ENCODE results near the gene ERICH4.
A peak's percentile ranks its signal among the peaks of the same experiment; 100 is the strongest.
"Not testable (repeated sequence)": the region's sequence is repeated elsewhere in the genome, so short reads cannot be mapped to it uniquely, and the experiment has no call there.

Gene ERICH4, protein sequence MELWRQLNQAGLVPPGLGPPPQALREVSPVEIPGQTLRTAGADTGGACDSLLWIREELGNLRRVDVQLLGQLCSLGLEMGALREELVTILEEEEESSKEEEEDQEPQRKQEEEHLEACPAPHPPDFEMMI

DNA sequence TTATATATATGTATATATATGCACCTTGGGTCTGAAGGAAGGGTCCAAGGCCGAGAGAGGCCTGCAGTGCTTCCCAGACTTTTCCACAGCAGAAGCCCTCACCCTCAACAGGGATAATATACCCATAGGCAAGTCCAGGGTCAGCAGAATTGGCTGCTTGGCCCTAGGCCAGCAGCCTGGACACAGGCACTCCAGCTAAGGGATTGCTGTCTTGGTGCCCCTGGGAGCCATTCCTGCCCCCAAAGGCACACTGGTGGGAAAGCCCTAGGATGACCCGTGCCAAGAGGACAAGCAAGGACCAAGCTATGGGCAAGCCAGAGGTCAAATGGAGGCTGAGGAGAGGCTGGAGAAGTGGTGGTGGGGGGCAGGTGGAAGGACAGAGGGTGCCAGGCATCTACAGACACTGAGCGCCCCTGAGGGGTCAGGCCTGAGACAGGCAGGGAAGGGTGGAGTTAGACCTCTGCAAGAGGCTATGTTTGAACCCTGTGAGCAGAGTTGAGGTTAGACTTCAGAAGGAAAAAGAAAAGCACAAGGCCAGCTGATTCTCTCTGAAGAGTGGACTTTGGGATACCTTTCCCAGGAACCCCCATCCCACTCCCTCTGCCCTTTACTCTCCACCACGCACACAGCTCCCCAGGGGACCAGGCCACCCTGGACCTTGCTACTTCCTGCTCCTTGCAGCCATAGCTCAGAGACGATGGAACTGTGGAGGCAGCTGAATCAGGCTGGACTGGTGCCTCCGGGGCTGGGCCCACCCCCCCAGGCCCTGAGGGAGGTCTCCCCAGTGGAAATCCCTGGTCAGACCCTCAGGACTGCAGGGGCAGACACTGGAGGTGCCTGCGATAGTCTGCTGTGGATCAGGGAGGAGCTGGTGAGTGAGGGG, at the start of gene ERICH4:
TSS of gene ERICH4 (plus strand) at position 684 of the 883 bp plus-strand sequence. CDS start at position 698, 14 bp downstream.
- DNase-seq = no peak

DNA sequence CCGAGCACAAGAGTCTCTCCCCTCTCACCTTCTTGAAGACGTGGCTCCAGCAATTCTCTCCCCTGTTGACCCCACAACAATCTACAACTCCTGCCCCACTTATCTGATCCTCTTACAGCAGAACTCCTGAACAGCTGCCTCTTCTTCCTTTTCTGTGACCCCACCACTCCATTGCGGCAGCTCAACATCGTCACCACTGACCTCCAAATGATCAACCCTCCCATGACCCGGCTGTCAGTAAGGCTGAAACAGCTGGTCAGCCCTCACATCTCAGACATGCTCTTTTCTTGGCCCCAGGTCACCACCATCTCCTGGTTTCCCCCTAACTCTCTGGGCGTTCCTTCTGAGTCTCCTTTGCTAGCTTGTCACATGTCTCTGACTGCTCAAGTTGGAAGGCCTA, 47.6 kb upstream of the ERICH4 start:
- DNase-seq = no peak

DNA sequence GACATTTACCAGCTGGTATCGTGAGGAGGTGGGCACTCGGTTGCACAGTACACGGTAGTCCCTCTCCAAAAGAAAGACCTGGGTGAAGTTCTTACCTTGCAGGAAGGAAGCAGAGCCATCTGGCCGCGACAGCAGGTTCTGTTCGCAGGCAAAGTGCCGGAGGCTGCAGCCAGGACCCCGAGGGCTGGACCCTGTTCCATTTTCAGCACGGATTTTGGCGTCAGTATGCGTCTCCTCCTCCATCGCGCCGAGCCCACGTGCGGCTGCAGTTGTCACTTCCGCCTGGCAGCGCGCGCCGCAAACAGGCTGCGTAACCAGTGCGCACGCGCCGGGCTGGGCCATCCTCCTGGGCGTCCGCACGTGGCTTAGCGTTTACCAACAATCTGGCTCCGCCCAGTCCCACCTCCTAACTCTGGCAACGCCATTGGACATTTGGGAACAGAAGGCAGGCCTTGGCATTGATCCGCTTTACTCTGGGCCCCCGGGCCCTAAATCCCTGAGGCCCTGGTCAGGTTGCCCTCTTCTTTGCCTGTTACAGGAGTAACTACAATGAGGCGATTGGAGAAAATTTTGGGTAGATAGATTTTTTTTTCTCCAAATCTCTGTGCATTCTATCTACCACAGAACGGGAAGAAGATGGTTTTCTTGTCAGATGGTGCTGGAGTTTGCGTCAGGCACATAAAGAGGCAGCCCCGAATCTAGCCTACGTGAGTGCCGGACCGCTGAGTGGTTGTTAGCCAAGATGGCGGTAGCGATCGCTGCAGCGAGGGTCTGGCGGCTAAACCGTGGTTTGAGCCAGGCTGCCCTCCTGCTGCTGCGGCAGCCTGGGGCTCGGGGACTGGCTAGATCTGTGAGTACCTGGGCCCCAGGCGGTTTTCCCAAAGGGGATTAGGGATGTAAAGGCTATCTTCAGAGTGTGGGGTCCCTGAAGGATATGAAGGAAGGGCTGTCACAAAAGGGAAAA, 45.6 kb upstream of the ERICH4 start, which contains the start of the genes BCKDHA and EXOSC5:
TSS of gene BCKDHA (plus strand) at position 733 of the 964 bp plus-strand sequence. CDS start at position 743, 10 bp downstream.
TSS of gene EXOSC5 (minus strand) at position 274 of the 964 bp plus-strand sequence. CDS start at position 243, 31 bp downstream.
- DNase-seq = peak; percentile 97

DNA sequence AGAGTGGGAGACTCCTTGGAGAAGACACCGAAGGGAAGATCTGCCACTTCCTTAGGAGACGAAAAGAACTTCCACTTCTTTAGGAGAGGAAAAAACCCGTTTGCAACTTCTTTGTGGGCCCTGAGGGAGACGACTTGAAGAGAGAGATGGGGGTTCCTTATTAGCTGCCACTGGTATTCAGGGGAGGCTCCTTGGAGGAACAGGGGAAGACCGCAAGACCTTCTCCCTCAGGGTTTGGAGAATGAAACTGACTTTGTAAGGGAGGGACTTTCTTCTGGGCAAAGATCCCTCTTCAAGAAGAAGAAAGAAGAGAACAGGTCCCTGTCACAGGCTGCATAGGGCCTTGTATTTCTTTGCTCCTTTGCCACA, 44.9 kb upstream of the ERICH4 start:
- no peak for DNase-seq

DNA sequence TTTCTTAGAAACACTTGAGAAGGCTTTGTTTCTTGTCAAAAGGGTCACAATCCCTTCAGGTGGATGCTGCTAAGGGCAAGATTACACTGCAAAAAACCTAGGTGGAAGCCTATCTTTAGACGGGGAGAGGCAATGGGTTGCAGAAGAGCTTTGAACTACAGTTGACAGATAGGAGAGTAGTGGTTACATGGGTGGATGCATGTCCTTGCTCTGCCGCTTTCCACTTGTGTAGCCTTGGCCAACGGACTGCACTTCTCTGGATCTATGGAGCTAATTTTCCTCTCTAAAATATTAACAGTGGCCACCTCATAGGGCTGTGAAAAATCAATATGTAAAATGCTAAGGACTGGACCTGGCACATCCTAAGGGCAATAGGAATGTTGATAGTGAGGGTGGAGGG, 44.4 kb upstream of the ERICH4 start:
- DNase-seq = no peak

DNA sequence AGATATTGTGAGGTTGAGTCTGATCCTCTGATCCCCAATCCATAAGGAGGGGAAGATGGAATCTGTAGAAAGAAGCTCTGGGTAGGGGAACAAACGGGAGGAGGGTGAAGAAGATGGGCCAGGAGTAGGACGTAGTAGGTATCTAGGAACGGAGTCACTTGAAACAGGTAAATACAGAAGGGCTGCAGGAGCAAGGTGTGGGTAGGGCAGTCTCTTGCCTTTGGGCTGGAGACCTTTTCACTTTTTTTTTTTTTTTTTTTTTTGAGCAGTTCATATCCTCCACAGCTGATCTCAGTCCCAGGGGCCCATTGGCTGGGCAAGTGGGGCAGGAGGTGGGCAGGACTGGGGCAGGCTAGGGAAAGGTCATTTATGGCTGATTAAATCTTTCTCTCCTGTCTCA, 43.9 kb upstream of the ERICH4 start:
- DNase-seq = no peak

DNA sequence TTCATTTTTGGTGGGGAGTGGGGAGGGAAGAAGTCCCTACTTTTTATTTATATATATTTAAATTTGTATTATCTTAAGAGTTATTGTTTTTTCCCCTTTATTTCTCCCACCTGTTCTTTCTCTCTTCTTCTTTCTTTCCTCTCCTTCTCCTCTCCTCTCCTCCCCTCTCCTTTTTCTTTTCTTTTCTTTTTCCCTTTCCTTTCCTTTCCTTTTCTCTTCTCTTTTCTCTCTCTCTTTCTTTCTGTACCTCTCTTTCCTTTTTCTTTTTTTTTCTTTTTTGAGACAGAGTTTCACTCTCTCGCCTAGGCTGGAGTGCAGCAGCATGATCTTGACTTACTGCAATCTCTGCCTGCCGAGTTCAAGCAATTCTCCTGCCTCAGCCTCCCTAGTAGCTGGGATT, 43.4 kb upstream of the ERICH4 start:
- no peak for DNase-seq

DNA sequence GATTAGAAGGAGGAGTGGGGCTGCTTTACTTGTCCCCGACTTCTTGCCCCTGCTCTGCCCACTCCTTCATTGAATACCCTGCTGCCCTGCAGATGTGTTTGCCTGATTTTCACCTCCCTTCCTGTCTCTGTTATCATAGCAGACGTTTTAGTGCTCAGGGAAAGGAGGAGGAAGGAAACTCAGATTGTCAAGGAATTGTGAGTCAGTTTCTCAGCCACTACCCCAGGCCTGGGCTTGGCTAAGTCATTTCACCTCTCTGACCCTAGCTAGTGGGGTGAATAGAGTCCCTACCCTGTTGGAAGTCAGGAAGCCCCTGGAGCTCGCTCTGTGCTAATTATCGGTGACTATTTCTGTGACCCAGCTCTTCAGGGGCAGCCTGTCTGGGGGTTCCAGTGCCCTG, 41.5 kb upstream of the ERICH4 start:
- DNase-seq = no peak

DNA sequence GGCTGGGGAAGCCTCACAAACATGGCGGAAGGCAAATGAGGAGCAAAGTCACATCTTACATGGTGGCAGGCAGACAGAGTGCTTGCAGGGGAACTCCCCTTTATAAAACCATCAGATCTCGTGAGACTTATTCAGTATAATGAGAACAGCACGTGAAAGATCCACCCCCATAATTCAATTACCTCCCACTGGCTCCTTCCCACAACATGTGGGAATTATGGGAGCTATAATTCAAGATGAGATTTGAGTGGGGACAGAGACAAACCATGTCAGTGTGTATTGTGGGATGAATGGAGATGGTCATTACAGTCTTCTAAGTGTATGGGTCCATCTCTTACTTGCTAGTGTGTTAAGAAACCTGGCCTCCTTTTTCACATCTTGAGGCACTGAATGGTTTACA, 40.9 kb upstream of the ERICH4 start:
- DNase-seq = no peak

DNA sequence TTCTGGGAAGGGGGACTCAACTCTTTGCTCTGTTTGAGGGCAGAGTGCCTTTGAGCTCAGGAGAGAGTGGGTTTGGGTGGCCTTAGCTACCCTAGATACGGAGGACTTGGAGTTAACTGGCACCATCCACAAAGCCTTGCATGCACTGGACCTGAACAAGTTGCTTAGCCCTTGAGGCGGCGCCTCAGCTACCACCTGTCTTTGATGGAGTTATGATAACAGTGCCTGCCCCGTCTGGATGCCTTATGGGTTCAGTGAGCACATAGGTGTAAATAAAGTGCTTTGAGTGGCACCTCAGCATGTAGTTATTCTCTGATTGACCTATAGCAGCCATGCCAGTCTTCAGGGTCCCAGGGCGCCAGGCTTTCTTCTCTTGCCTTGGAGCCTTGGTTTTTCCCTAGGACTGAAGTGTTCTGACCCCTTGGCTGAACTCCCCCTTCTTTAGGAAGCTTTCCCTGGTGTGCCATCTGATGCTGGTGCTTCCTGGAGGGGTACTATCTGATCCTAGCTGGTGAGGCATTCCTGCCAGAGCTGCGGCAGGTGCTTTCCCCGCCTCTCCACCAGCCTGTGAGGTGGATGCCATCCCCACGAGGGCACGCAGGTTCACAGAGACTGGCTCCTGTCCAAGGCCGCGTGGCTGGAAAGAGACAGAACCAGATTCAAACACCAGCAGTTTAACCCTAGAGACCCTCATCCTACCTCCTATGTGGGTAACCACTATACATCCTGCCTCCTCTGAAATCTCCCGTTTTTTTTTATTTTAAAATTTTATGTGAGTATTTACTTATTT, 39.6 kb upstream of the ERICH4 start:
- DNase-seq = no peak

DNA sequence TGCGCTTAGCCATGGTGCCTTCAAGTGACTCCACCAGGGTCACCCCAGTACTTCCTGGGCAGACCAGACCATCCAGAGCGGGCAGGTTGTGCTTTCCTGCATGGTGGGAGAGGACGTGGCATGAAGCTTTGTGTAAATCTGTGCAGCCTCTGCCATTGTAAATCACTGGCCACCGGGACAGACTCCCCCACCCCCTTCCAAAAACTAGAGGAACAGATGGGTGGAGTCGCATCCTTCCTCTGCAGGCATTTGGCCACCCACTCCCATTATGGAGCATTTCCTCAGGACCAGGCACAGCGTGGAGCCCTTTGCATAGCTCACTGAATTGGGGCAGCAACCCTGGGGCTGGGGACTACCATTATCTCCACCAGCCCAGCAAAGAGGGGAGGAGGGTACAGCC, 37.2 kb upstream of the ERICH4 start:
- DNase-seq = no peak

DNA sequence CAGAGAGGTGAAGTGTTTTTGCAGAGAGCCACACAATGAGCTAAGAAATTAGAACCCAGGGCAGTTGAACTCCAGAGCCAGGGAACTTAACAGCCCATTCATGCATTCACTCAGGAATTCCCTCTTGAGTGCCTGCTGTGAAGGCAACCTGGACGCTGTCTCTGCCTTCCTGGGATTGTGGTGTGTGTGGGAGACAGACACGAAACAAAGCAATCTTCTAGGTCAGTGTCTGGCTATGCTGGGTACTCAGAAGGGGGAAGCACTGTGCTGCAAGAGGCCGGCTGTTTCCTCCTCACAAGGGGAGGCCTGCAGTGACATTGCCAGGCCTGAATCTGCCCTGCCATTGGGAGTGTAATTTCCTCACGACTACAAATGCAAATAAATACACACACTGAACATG, 35.7 kb upstream of the ERICH4 start:
- no peak for DNase-seq

DNA sequence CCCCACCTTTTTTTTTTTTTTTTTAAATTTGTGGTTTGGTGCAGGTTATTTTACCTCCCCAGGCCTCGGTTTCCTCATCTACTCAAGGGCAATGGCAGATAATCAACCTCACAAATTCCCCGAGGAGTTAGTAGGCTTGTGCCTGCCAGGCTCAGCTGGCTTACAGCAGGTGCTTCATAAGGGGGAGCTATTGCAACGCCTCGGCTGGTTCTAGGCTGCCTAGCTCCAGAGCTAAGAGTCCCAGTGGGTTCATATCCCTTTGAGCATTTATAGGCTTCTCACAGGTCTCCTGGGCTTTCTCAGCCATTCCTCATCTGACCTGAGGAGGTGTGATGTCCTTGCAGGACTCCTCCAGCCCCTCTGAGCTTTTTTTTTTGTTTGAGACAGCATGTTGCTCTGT, 34.7 kb upstream of the ERICH4 start:
- no peak for DNase-seq

DNA sequence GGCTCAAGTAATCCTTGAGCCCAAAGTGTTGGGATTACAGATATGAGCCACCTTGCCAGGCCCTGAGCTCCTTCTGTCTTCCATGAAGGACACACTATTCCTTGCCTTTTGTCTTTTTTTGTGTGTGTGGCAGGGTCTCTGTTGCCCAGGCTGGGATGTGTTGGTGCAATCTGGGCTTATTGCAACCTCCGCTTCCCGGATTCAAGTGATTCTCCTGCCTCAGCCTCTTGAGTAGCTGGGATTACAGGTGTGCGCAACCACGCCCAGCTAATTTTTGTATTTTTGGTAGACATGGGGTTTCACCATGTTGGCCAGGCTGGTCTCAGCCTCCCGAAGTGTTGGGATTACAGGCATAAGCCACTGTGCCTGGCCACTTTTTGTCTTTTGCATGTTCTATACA, 34.1 kb upstream of the ERICH4 start:
- not testable (repeated sequence) for DNase-seq

DNA sequence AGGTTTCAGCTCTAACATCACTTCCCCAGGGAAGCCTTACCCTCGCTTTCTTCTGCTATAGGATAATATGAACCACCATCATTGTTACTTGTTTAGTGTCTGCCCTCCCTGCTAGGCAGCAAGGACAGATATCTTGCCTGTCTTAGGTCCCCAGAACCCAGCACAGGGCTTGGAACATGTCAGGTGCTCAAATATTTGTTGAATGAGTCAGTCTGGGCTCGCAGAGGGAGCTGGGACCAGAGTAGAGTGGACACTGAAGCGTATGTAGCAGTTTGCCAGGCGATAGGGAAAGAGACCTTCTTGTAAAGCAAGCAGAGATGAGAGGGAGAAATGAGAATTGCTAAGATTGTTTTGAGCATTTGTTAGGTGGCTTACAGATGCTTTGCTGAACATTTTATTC, 33.7 kb upstream of the ERICH4 start:
- no peak for DNase-seq

DNA sequence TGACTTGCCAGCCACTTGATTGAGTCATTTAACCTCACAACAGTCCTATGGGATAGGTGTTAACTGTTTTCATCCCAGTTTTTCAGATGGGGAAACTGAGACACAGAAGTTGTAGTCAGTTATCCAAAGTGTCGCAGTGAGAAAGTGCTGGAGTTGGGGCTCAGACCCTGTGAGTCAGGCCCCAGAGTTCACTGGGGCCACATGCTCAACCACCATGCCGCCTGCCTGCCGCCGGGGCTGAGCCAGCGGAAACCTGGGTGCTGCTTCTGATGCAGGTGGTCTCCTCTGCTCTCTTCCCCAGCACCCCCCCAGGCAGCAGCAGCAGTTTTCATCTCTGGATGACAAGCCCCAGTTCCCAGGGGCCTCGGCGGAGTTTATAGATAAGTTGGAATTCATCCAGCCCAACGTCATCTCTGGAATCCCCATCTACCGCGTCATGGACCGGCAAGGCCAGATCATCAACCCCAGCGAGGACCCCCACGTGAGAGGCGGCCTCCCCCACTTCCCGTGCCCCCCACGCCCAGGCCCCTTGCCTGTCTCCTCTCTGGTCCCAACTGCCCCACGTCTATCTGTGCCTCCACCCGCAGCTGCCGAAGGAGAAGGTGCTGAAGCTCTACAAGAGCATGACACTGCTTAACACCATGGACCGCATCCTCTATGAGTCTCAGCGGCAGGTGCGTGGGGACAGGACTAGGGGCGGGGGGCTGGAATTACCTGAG, 32.5 kb upstream of the ERICH4 start:
- no peak for DNase-seq

DNA sequence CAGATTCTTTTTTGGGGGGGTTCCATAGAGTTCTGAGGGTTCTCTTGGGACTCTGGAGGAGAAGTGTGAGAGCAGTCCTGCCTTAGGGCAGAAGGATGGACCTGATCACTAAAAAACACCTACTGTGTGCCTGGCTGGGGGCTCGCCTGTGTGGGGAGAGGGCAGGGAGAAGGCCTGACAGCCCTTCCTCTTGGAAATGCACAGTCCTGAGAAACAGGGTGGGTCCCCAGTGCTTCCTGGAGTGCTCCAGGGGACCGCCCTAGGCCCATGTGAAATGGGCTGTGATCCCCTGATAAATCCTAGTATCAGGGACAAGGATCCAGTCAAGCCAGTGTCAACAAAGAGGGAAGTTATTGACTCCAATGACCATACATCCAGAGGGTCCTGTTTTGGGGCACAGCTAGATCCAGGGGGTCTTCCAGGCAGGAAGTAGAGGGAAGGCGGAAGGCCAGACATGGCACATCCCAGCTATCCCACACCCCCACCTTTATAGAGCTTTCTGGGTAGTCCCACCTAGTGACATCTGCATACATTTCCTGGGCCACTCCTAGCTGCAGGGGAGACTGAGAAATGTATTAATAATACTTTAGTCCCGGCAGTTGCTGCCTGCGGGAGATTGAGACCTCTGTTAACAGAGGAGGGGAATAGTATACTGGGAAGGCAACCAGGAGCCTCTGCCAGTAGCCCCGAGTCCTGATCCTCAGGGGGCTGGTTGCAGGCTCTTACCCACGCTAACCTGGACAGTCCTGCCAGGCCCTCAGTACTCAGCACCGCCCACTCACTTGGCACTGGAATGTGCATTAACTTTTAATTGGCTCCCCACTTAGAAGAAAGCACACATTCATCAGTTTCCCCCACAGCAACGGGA, 31.6 kb upstream of the ERICH4 start:
- DNase-seq = no peak

DNA sequence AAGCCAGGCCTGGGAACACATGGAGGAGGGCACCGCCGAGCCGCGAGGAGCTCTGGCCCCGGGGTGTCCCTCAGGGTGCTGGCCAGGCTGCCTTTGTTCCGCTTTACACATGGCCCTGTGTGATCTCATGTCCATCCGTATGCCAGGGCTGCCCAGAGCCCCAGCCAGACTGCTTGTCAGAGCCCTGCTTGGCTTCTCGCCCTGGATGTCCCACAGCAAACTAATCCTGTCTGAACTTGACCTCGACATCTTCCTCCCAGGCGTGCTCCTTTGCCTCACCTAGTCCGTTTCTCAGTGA, 31.0 kb upstream of the ERICH4 start:
- DNase-seq = no peak

DNA sequence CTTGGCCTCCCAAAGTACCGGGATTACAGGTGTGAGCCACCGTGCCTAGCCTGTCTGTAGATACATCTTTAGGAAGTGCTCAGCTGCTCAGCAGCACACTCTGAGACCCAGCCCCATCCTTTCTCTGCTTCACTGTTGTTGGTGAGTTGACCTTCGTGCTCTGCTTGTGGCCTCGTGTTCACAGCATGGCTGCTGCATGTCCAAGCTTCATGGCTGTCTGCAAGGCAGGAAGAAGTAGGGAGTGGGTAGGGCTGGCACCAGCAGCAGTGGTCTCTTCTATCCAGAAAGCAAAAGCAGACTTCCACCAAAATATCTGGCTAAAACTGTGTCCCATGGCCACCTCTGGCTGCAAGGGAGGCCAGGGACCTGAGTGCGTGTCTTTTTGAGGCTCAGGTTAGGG, 30.0 kb upstream of the ERICH4 start:
- no peak for DNase-seq

DNA sequence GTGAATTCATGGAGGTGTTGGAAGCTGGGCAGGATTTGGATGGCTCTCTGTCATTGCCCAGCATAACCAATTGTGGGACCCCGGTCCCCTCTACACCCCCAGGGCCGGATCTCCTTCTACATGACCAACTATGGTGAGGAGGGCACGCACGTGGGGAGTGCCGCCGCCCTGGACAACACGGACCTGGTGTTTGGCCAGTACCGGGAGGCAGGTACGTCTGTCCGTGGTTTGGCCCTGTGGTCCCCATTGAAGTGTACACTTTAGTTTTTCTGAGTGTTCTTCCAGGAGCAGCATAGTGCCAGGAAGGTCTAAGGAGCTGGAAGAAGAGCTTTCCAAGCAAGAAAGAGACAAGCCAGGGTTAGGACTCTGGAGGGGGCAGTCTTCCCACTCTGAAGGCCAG, 29.0 kb upstream of the ERICH4 start:
- DNase-seq = no peak

DNA sequence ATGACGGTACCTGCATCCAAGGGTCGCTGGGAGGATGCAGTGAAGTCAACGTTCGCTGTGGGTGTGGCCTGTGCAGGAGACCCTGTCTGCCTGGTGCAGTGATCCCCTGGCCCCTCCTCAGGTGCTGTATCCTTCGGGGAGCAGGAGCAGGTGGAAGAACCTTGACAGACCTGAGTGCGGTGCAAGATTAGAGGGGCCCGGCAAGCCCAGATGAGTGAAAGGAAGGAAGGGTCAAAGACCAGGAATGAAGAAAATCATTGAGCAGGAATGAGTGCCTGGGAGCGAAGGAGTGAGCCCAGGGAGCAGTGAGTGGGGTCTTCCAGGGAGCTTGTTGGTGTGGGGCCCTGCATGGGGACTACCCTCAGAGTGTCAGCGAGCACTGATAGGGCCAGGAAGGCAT, 28.5 kb upstream of the ERICH4 start:
- no peak for DNase-seq
